GM12875 (cell line): ENCODE data around the gene SORBS1.

ENCODE experiments used
- H3K4me3 ChIP-seq: one replicate; pipeline ENCODE4 v1.5.1; 2011; ENCODE audit warnings: low read depth, low read length, control low read depth
- CTCF ChIP-seq: IDR thresholded peaks from 2 replicates; pipeline ENCODE4 v1.5.1; 2011; ENCODE audit warnings: low read depth, mild to moderate bottlenecking, control low read depth, inconsistent platforms, low read length, moderate library complexity, borderline replicate concordance; ENCODE audit not compliant: insufficient read depth

SORBS1 gene

GRCh38 chr10:95346715-95347401 lies 214.3 kb downstream of the SORBS1 start:
- H3K4me3 ChIP-seq, result no peak overlapping the region
- no peak for TF ChIP-seq CTCF

GRCh38 chr10:95343573-95343972 lies 217.6 kb downstream of the SORBS1 start:
- no peak overlapping the region for H3K4me3 ChIP-seq
- TF ChIP-seq CTCF, result no peak

GRCh38 chr10:95341716-95342130 lies 219.4 kb downstream of the SORBS1 start:
- no peak overlapping the region for H3K4me3 ChIP-seq
- no peak for TF ChIP-seq CTCF

- H3K4me3 ChIP-seq, result no peak overlapping the region
- TF ChIP-seq CTCF, result no peak
These were observed 221.3 kb downstream of the SORBS1 start for GRCh38 chr10:95339863-95340262.

- no peak for TF ChIP-seq CTCF
- no peak overlapping the region for H3K4me3 ChIP-seq
These were observed 223.6 kb downstream of the SORBS1 start for GRCh38 chr10:95337423-95338160.

- no peak overlapping the region for H3K4me3 ChIP-seq
- no peak for TF ChIP-seq CTCF
These were observed 224.5 kb downstream of the SORBS1 start for GRCh38 chr10:95336702-95337101.
